Ammon's horn (tissue), 1 donor: ENCODE results near the gene DNHD1.

Experiments used
- DNase-seq: peaks from one replicate; pipeline ENCODE4 v3.0.0-alpha.2; 2016; ENCODE audit warnings: low spot score

DNHD1 gene

GRCh38 chr11:6587360-6587953, 90.4 kb downstream of the DNHD1 start:
- DNase-seq, result peak; percentile 72

GRCh38 chr11:6588018-6588417, 90.9 kb downstream of the DNHD1 start:
- no peak for DNase-seq

- DNase-seq, result no peak
These were observed 97.2 kb downstream of the DNHD1 start for GRCh38 chr11:6594142-6594768.

GRCh38 chr11:6596239-6596877, 99.3 kb downstream of the DNHD1 start:
- peak; percentile 69 for DNase-seq

GRCh38 chr11:6598555-6598954, 101.5 kb downstream of the DNHD1 start:
- DNase-seq, result no peak

- DNase-seq, result no peak
These were observed 102.4 kb downstream of the DNHD1 start for GRCh38 chr11:6599449-6599848.

GRCh38 chr11:6599881-6600390, 102.9 kb downstream of the DNHD1 start:
- DNase-seq, result no peak

GRCh38 chr11:6601041-6601461, 104.0 kb downstream of the DNHD1 start:
- DNase-seq, result no peak

- DNase-seq, result no peak
These were observed 105.2 kb downstream of the DNHD1 start for GRCh38 chr11:6602096-6602940.

GRCh38 chr11:6603287-6604080, 106.4 kb downstream of the DNHD1 start, which contains the start of the genes ILK and RRP8:
ILK (plus strand) TSS chr11:6603774; CDS start chr11:6604272, 498 bp downstream.
RRP8 (minus strand) TSS chr11:6603616; CDS start chr11:6603502, 114 bp downstream.
- DNase-seq, result peak; percentile 95

- peak; percentile 84 for DNase-seq
These were observed 107.1 kb downstream of the DNHD1 start for GRCh38 chr11:6604081-6604626.

- DNase-seq, result no peak
These were observed 107.7 kb downstream of the DNHD1 start for GRCh38 chr11:6604790-6605189.

- peak; percentile 92 for DNase-seq
These were observed 109.5 kb downstream of the DNHD1 start for GRCh38 chr11:6606471-6607189.

GRCh38 chr11:6607190-6607795, 110.2 kb downstream of the DNHD1 start:
- DNase-seq, result no peak

- DNase-seq, result no peak
These were observed 110.9 kb downstream of the DNHD1 start for GRCh38 chr11:6608011-6608410.

- no peak for DNase-seq
These were observed 111.8 kb downstream of the DNHD1 start for GRCh38 chr11:6608726-6609501.

GRCh38 chr11:6609502-6610015, 112.5 kb downstream of the DNHD1 start:
- DNase-seq, result no peak

GRCh38 chr11:6610591-6610990, 113.5 kb downstream of the DNHD1 start:
- DNase-seq, result no peak
